T47D (cell line): ENCODE measurements around the gene DCPS.
"Not testable (repeated sequence)": the region's sequence is repeated elsewhere in the genome, so short reads cannot be mapped to it uniquely, and the experiment has no call there.

Experiments
- DNase-seq, 2 experiments: peaks; one replicate each; pipeline versions ENCODE4 v3.0.0 to v3.0.0-alpha.2; 2011 to 2012; ENCODE audit warnings: low read depth in 1 of 2, low spot score in 1 of 2
- JUND ChIP-seq: IDR thresholded peaks from 2 replicates; pipeline ENCODE4 v1.6.1; 2012; ENCODE audit warnings: low read depth
- in situ Hi-C: cut with HindIII; loops from 2 replicates; pipeline ENCODE4 v1.10.0; 2016; ENCODE audit warnings: low sequenced_read_pairs, low pct_unique_long_range_greater_than_20kb

Gene DCPS

DNA sequence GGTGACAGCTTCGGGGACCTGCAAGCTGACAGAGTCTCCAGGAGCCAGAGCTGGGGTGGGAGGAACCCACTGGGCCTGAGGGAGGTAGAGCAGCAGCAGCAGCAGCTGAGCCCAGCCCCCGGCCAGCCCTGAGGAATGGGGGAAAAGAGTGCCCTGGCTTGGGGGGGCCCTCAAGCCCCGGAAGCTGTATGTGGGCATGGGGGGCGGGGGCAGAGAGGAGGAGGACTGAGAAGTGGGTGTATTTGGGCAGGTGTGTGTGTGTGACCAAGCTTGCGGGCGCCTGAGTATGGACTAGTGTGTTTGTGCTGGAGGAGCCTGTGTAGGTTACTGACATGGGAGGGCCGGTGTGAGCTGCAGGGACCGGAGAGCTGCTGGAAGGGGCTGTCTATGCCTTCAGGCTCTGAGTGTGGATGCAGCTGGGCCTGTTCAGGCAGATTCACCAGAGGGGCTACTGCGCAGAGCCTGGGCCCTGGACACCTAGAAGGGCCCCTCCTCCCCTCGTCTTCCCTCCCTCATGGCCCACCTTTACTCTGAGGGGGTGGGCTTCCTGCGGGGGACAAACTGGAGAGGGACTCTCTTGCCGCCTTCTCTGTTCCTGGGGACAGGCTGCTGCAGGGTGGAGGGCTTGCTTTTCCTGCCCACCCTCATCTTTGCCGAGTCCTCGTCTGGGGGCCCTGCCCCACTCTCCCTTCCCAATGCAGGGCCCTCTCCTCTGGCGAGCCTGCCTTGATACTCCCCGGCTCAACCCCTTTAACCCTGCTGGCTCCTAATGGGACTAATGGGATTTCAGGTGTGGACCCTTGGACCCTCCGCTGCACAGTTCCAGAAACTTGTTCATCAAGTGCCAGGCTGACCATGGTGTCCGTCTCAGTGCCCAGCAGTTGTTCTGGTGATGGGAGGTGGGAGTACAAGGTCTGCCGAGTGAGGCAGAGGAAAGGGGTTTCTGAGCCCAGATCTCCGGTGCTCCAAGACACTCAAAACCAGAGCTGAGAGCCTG is 79.8 kb downstream of the DCPS start:
- TF ChIP-seq JUND = no peak
- DNase-seq = peak in 1 of 2 experiments; percentile 62
- in situ Hi-C loops = no loop called here

DNA sequence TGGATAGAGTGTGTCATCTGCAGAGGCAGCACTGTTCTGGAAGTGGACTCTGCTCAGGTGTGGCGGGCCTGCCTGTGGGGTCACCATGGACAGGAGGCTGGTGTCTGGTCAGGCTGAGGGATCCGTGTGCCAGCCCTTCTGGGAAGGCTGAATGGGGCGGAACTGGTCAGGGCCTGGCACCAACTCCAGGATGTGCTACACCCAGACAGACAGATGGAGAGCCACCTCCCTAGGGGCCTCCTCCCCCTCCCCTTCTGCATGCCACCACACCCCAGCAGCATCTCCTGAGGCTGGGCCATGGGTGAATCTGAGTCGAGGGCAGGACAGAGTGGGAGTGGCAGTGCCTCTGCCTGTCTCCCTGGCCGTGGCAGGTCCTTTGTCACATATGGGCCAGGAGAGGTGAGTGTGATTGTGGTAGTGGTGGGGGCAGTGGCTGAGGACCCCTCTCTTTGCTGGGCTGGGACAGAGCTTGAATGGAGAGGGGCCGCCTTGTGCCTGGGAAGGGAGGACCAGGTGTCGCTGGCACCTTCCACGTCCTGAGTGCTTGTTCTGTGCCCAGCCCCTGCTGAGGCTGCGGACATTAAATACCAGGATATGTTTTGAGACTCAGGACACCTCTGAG is 80.7 kb downstream of the DCPS start:
- in situ Hi-C loops = no loop called here
- no peak for TF ChIP-seq JUND
- no peak for DNase-seq

DNA sequence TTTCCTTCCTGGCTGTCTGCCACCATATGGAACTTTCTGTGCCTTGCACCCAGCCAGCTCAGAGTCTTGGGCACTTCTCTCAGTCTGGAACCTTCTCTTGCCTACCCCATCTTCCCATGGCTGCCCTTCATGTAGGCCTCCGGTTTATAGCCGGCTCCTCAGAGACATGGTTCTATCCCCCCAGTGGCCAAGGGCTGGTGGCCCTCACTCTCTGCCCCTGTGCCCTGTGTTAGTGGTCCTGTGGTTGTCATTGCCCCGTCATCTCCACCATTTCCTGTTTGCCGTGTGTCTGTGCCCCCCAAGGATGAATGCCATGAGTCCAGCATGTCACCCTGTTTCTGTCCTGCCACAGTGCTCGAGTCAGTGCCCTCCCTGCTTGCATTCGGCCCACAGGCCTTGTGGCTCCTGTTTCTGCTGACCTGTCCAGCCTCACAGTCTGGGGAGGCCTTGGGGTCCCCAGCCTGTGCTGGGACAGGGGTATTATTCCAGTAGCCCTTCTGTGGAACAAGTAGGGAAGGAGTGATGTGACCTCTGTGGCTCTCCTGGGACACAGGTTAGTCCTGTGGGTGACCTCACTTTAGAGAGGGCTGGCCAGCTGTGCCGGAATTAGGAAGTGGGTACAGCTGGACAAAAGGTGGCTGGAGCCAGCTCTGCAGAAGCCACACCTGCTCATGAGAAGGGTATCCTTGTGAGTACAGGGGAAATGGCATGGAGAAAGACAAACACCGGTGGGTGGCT is 82.3 kb downstream of the DCPS start:
- no peak for TF ChIP-seq JUND
- DNase-seq = no peak
- in situ Hi-C loops = no loop called here

DNA sequence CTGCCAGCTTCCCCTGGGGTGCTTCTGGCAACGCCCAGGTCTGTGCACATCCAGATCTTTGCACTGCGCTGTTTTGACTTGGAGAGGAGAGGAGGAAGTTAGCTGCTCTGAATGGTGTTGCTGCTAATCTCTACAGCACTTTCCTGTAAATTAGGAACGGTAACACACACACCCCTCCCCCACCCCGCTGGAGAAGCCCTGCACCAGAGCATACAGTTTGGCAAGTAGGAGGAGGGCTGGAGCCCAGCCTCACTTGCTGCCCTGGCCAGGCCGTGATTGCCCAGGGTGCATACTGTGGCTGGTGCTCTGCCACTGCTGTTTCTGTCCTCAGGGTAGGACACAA is 82.8 kb downstream of the DCPS start:
- in situ Hi-C loops = not testable (repeated sequence)
- peak in 1 of 2 experiments; percentile 96 for DNase-seq

DNA sequence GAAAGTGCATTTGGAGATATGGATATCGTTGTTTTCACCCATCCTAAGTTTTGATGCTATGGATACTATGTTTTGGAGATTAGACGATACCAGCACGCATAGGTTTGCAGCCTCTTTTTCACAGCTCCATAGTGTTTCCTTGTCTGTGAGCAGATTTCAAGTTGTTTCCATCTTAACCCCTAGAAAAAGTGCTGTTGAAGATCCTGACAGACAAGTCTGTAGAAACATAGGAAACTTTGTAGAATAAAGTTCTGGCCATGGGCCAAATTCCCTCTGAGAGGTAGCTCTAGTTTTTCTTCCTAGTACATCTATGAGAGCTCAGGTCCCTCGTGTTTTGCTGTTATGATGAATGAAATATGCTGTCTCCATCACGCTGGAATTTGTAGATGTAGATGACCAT is 84.0 kb downstream of the DCPS start:
- in situ Hi-C loops = no loop called here
- no peak for TF ChIP-seq JUND
- peak in 1 of 2 experiments; percentile 62 for DNase-seq

DNA sequence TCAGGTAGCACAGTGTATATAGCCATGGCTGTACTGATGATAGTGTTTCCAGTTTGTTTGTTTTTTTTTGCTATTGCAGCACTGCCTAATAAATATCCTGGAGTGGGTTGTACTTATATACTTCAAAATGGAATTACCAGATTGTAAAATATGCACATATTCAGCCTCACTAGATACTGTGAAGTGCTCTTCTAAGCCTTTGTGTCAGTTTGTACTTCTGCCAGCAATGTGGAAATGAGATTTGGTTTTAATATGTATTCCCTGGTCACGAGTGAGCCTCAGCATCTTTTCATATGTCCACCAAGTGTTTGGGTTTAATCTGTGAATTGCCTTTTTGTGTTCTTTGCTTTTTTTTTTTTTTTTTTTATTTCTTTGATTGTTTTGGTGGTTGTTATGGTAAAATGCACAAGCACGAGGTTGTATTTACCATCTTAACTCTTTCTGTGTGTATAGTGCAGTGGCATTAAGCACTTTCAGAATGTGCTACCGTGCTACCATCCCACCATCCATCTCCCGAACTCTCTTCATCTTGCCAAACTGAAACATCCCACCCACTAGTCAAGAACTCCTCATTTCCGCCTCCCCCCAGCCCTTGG is 86.5 kb downstream of the DCPS start:
- in situ Hi-C loops = no loop called here

DNA sequence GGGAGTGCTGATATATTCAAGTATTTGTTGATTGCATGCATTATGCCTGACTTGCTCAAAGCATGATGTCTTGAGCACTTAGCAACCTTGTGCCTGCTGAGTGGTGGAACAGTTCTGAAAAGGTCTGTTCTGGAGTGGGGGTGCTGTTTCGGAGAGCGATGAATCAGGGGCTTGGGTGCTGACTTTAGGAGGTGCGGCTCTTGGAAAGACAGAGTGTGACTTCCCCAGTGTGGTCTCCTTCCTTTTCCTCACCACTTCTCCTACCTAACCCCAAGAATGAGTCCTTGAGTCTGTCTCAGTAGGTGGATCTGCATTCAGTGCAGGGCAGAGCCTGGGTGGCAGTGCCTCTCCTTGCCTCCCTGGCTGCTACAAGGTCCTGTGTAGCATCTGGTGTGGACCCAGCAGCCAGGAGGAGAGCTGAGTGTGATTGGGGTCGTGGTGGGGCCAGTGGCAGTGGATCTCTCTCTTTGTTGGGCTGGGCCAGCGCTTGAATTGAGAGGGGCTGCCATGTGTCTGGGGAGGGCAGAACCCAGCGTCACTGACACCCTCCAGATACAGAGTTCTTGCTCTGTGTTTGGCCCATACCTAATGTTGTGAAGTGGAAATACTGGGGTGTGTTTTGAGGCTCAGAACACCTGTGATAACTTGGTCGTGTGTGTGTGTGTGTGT is 87.6 kb downstream of the DCPS start:
- TF ChIP-seq JUND = no peak
- DNase-seq = no peak

More for the DNA sequence above, 86.5 kb downstream of the DCPS start:
- DNase-seq = no peak
- TF ChIP-seq JUND = no peak

DNA sequence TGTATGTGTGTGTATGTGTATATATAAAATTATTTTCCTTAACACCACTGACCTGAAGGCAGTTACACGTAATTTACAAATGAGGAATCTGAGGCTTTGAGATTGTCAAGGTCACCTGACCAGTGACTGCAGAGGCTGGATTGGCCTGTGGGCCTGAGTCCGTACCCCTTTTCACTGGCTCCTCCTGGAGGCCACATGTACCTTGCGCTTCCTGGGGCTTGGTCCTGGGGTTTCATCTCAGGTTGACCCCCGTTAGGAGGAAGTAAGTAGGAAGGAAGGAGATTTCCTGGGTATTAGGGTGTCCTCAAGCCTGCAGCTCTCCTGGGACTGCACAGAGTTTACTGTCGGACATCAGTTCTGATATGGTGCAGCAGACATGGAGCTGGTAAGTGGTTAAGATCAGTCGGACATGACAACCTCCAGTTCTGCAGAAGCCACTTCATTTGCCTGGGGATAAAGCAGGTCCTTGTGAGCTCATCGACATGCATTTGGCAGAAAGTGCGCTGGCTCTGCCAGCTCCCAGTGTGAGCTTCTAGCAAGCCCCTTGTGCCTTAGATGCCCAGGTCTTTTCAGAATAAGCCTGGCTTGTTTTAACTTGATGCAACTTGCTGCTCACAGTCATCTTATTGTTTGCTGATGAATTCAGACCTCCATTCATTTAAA is 88.2 kb downstream of the DCPS start:
- in situ Hi-C loops = no loop called here
- peak in 1 of 2 experiments; percentile 48 for DNase-seq
- no peak for TF ChIP-seq JUND

More for the DNA sequence above, 87.6 kb downstream of the DCPS start:
- in situ Hi-C loops = no loop called here

DNA sequence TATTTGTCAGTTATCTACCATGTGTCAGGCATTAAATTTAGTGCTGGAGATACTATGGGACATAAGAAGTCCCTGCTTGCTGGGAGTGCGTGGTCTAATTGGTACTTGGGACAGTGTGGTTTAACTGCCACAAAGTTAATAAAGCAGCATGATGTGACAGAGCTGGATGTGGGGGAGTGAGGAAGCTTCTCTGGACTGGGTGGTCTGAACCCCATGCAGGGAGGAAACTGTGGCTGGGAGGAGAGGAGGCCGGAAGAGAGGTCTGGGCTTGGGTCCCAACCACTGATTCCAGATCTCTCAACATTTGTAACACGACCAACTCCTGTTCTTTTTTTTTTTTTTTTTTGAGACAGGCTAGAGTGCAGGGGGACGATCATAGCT is 88.8 kb downstream of the DCPS start:
- in situ Hi-C loops = no loop called here
- DNase-seq = no peak
- no peak for TF ChIP-seq JUND

DNA sequence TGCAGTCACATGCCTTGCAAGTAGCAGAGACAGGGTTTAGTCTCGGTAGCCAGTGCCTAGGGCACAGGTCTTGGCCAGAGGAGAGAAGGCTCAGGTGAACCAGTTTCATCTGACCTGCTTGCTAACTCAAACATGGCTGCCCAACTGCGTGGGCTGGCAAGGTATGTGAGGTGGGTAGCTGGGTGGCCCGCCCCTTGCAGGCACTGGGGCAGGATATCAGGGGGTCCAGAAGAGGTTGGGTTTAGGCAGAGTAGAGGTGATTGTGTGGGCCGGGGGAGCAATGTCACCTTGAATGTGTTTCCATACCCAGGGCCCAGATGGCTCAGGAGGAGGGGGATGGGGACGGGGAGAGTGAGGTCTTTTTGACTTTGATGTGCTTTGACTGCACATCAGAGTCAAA is 89.3 kb downstream of the DCPS start:
- DNase-seq = no peak
- no peak for TF ChIP-seq JUND
- in situ Hi-C loops = no loop called here

DNA sequence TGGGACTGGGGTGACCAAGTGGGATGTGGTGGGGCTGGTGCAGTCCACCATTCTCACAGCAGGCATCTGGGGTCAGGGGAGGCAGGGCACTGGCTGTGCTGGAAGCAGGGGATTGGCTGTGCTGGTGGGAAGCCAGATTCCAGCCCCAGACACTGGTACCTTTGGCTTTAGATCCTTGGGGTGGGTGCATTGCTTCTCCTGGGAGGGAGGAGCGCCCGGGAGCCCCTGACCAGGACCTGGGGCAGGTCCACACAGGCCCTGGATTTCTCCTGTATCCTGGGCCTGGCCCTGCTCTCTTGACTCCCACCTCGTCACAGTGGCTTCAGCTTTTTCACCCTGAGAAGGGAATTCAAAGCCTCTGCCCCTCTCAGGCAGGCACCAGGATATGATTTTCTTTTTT is 90.2 kb downstream of the DCPS start:
- DNase-seq = no peak
- TF ChIP-seq JUND = no peak
- in situ Hi-C loops = no loop called here

DNA sequence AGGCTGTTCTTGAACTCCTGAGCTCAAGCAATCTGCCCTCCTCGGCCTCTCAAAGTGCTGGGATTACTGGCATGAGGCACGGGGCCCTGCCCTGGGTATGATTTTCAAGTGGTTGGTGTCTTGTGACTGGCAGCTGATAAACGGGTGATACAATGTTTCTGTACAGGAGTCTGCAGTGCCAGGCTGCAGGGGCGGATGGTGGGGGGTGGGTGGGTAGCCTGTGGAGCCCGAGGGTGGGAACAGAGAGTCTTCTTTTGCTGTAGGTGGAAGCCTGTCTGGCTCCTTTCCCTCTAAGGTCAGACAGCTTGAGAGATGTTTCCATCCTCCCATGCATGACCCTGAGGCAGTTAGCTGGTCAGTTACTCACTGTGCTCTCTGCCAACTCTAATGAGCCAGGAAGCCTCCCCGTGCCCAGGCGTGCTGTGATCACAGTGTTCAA is 90.8 kb downstream of the DCPS start:
- in situ Hi-C loops, DNase-seq: not testable (repeated sequence)
